H9 (cell line): ENCODE measurements around the gene USP13. TPM values are rescaled to one million over a fixed set of nuclear protein-coding genes. Genes with fewer than 3 reads are reported as not detected.

Experiments used
- DNase-seq: peaks from one replicate; pipeline ENCODE4 v3.0.0-alpha.2; 2017
- H2AFZ ChIP-seq: one replicate; pipeline ENCODE4 v1.6.1; 2013; ENCODE audit warnings: mild to moderate bottlenecking, low read length, control low read depth, moderate library complexity
- H2AK5ac ChIP-seq: 2 replicates; pipeline ENCODE4 v1.6.1; 2013; ENCODE audit warnings: low read length, control low read depth, mixed read lengths; ENCODE audit not compliant: insufficient read length
- H2BK120ac ChIP-seq: one replicate; pipeline ENCODE4 v1.6.1; 2013; ENCODE audit warnings: low read depth, mild to moderate bottlenecking, low read length, control low read depth, inconsistent platforms; ENCODE audit not compliant: poor library complexity, severe bottlenecking
- H2BK12ac ChIP-seq: 2 replicates; pipeline ENCODE4 v1.6.1; 2013; ENCODE audit warnings: low read length, control low read depth, mixed read lengths, low read depth; ENCODE audit not compliant: insufficient read length
- H2BK15ac ChIP-seq: 2 replicates; pipeline ENCODE4 v1.6.1; 2013; ENCODE audit warnings: low read depth, low read length, control low read depth
- H2BK20ac ChIP-seq: one replicate; pipeline ENCODE4 v1.6.1; 2013; ENCODE audit warnings: low read depth, mild to moderate bottlenecking, low read length, control low read depth, inconsistent platforms; ENCODE audit not compliant: poor library complexity, severe bottlenecking
- H2BK5ac ChIP-seq: 2 replicates; pipeline ENCODE4 v1.6.1; 2013; ENCODE audit warnings: low read length, control low read depth, mixed read lengths; ENCODE audit not compliant: insufficient read length
- H3K14ac ChIP-seq: 2 replicates; pipeline ENCODE4 v1.6.1; 2013; ENCODE audit warnings: low read length, control low read depth; ENCODE audit not compliant: insufficient read depth
- H3K18ac ChIP-seq: 2 replicates; pipeline ENCODE4 v1.6.1; 2013; ENCODE audit warnings: low read depth, mild to moderate bottlenecking, mixed read lengths, low read length, control low read depth; ENCODE audit not compliant: insufficient read length
- H3K23ac ChIP-seq: 2 replicates; pipeline ENCODE4 v1.6.1; 2013; ENCODE audit warnings: low read length, control low read depth, mixed read lengths, low read depth; ENCODE audit not compliant: insufficient read length
- H3K23me2 ChIP-seq: 2 replicates; pipeline ENCODE4 v1.6.1; 2013; ENCODE audit warnings: low read depth, mild to moderate bottlenecking, mixed read lengths, low read length, control low read depth; ENCODE audit not compliant: insufficient read length, poor library complexity, severe bottlenecking
- H3K27ac ChIP-seq: 2 replicates; pipeline ENCODE4 v1.5.1; 2013; ENCODE audit warnings: low read length, control low read depth, mixed read lengths, low read depth; ENCODE audit not compliant: insufficient read length
- H3K27me3 ChIP-seq: 2 replicates; pipeline ENCODE4 v1.6.1; 2013; ENCODE audit warnings: low read length, control low read depth, inconsistent platforms; ENCODE audit not compliant: insufficient read depth
- H3K4ac ChIP-seq: 2 replicates; pipeline ENCODE4 v1.6.1; 2013; ENCODE audit warnings: low read depth, mild to moderate bottlenecking, control low read depth, inconsistent platforms, low read length, moderate library complexity
- H3K4me1 ChIP-seq: 2 replicates; pipeline ENCODE4 v1.6.1; 2013; ENCODE audit warnings: low read length, control low read depth, inconsistent platforms; ENCODE audit not compliant: insufficient read depth
- H3K4me2 ChIP-seq: 2 replicates; pipeline ENCODE4 v1.6.1; 2013; ENCODE audit warnings: low read length, control low read depth, mixed read lengths; ENCODE audit not compliant: insufficient read length, insufficient read depth
- H3K56ac ChIP-seq: 2 replicates; pipeline ENCODE4 v1.6.1; 2013; ENCODE audit warnings: low read depth, mild to moderate bottlenecking, mixed read lengths, low read length, control low read depth; ENCODE audit not compliant: insufficient read length
- H3K79me1 ChIP-seq: 2 replicates; pipeline ENCODE4 v1.6.1; 2013; ENCODE audit warnings: low read depth, mild to moderate bottlenecking, moderate library complexity, low read length, control low read depth, inconsistent platforms; ENCODE audit not compliant: insufficient read depth, poor library complexity, severe bottlenecking
- H3K79me2 ChIP-seq: 2 replicates; pipeline ENCODE4 v1.6.1; 2013; ENCODE audit warnings: low read length, control low read depth, inconsistent platforms; ENCODE audit not compliant: insufficient read depth
- H3K9ac ChIP-seq: 2 replicates; pipeline ENCODE4 v1.6.1; 2013; ENCODE audit warnings: low read length, control low read depth, mixed read lengths; ENCODE audit not compliant: insufficient read length; ENCODE audit errors: extremely low read depth
- H3K9me3 ChIP-seq: one replicate; pipeline ENCODE4 v1.6.1; 2013; ENCODE audit warnings: low read depth, low read length, inconsistent platforms; ENCODE audit not compliant: control insufficient read depth
- H3T11ph ChIP-seq: one replicate; pipeline ENCODE4 v1.6.1; 2013; ENCODE audit warnings: mild to moderate bottlenecking, low read length, control low read depth, inconsistent platforms
- H4K20me1 ChIP-seq: one replicate; pipeline ENCODE4 v1.6.1; 2013; ENCODE audit not compliant: control insufficient read depth, insufficient read length, insufficient read depth
- H4K5ac ChIP-seq: 2 replicates; pipeline ENCODE4 v1.6.1; 2013; ENCODE audit warnings: low read depth, mild to moderate bottlenecking, mixed read lengths, low read length, control low read depth; ENCODE audit not compliant: insufficient read length
- H4K8ac ChIP-seq: replicated peaks from 2 replicates; pipeline ENCODE4 v1.6.1; 2013; ENCODE audit warnings: low read length, control low read depth, mixed read lengths, low read depth; ENCODE audit not compliant: insufficient read length
- H4K91ac ChIP-seq: 2 replicates; pipeline ENCODE4 v1.6.1; 2013; ENCODE audit warnings: low read depth, mild to moderate bottlenecking, moderate library complexity, mixed read lengths, low read length, control low read depth; ENCODE audit not compliant: insufficient read length
- H3K27ac Mint-ChIP-seq, 3 experiments: 2 replicates in 2 of 3; 3 replicates in 1 of 3; pipeline ENCODE4 v1.8.0; 2020 to 2021; ENCODE audit warnings: mixed read lengths in 3 of 3, mild to moderate bottlenecking in 1 of 3, moderate library complexity in 1 of 3
- H3K27me3 Mint-ChIP-seq: 2 replicates; pipeline ENCODE4 v1.8.0; 2021; ENCODE audit warnings: low read depth, mild to moderate bottlenecking, moderate library complexity, mixed read lengths
- H3K36me3 Mint-ChIP-seq, 3 experiments: 2 replicates in 2 of 3; 3 replicates in 1 of 3; pipeline ENCODE4 v1.8.0; 2020 to 2021; ENCODE audit warnings: low read depth in 3 of 3, mixed read lengths in 3 of 3; ENCODE audit not compliant: insufficient read depth in 1 of 3
- H3K4me1 Mint-ChIP-seq, 2 experiments: 2 replicates each; pipeline ENCODE4 v1.8.0; 2020; ENCODE audit warnings: mixed read lengths in 2 of 2
- H3K4me3 Mint-ChIP-seq, 2 experiments: 2 replicates in 1 of 2; 3 replicates in 1 of 2; pipeline ENCODE4 v1.8.0; 2020 to 2021; ENCODE audit warnings: mild to moderate bottlenecking in 2 of 2, mixed read lengths in 2 of 2, moderate library complexity in 1 of 2
- H3K9me3 Mint-ChIP-seq, 2 experiments: 2 replicates in 1 of 2; 3 replicates in 1 of 2; pipeline ENCODE4 v1.8.0; 2020; ENCODE audit warnings: mild to moderate bottlenecking in 2 of 2, mixed read lengths in 2 of 2, moderate library complexity in 1 of 2
- WGBS: extraction: QIAGEN DNeasy Blood & Tissue Kit; methylation state at CpG from one replicate; pipeline ENCODE4 v1.1.7; 2013; ENCODE audit warnings: missing lambda C conversion rate, low lambda C conversion rate, mixed read lengths; ENCODE audit not compliant: insufficient read length; ENCODE audit errors: extremely low coverage; 5-methylcytosine and 5-hydroxymethylcytosine counted together
- total RNA-seq: library from RNA; stranded (reverse); gene quantifications from 2 replicates; pipeline ENCODE4 v1.2.1, GENCODE V29; 2021
- TF ChIP-seq, protein P1 (sequence below): fragments of 200-600 bp; sonication (generic); conservative IDR thresholded peaks from 3 replicates; pipeline ENCODE4 v1.8.0; 2021; ENCODE audit warnings: antibody characterized with exemption, mild to moderate bottlenecking

Gene USP13
- total RNA-seq, 1 experiment from 2014 or later: 26.7 TPM

DNA sequence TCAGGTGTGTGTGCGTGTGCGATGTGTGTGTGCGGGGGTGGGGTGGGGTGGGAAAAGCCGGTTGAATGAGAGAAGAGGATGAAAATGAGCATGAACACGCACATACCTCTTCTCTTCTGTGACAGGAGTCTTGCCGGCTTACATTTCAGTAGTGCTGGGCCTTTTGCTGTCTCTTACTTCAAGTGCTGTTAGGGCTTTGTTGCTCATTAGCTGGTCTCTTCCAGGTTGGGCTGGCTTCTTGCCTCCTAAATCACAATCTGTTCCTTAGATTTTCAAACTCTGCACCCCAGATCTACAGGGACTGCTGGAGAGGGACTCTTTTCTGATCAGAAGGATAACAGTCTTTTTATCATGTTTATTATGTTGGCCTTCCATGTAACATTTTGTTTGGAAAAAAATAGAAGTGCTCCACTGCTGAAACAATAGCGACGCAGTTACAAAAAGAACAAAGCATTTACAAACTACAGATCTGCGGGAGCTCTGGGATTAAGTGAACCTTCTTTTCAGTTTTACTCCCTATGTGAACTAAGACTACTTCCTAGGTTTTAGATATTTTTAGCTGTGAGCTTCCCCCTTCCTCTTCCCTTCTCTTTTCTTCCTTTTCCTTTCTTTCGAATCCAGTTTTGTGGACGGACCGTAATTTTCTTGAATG lies 48.5 kb downstream of the USP13 start:
- Histone ChIP-seq H3K27me3 (no peaks in the 10 kb centered on the region), H4K20me1 (no peaks in the 10 kb centered on the region), H3K56ac (no peak overlapping the region), H3T11ph (no peak overlapping the region), H3K4me1 (0 out of 2 replicates have a peak, but pooled peaks cover 3% of the 10 kb centered on the region), H2AK5ac (no peak overlapping the region), H2BK20ac (no peak overlapping the region), H2BK5ac (no peak overlapping the region), H2BK120ac (peak overlapping the region; percentile 4), H3K9ac (no peak overlapping the region), H3K18ac (no peak overlapping the region), H3K14ac (no peak overlapping the region), H4K91ac (no peak overlapping the region), H2BK12ac (no peak overlapping the region), H3K79me2 (no peaks in the 10 kb centered on the region), H2AFZ (no peak overlapping the region), H3K4me2 (no peak overlapping the region), H4K8ac (no peak overlapping the region), H2BK15ac (no peak overlapping the region), H3K23ac (no peak overlapping the region), H3K27ac (no peak overlapping the region), H3K4ac (no peak overlapping the region), H4K5ac (no peak overlapping the region), H3K79me1 (no peaks in the 10 kb centered on the region), H3K23me2 (no peaks in the 10 kb centered on the region), H3K9me3 (no peaks in the 10 kb centered on the region)
- H3K4me3 Mint-ChIP-seq: peak overlapping the region; percentile 0 to 32; a peak in 2 of 5 replicates
- no peaks in the 10 kb centered on the region; the same call in 1 of the 2 replicates for H3K27me3 Mint-ChIP-seq
- DNase-seq: no peak
- H3K27ac Mint-ChIP-seq: peak overlapping the region; percentile 42 to 95 (median 91)
- H3K4me1 Mint-ChIP-seq: peaks cover 41 to 48% of the 10 kb centered on the region in 2 experiments
- TF ChIP-seq, protein P1, sequence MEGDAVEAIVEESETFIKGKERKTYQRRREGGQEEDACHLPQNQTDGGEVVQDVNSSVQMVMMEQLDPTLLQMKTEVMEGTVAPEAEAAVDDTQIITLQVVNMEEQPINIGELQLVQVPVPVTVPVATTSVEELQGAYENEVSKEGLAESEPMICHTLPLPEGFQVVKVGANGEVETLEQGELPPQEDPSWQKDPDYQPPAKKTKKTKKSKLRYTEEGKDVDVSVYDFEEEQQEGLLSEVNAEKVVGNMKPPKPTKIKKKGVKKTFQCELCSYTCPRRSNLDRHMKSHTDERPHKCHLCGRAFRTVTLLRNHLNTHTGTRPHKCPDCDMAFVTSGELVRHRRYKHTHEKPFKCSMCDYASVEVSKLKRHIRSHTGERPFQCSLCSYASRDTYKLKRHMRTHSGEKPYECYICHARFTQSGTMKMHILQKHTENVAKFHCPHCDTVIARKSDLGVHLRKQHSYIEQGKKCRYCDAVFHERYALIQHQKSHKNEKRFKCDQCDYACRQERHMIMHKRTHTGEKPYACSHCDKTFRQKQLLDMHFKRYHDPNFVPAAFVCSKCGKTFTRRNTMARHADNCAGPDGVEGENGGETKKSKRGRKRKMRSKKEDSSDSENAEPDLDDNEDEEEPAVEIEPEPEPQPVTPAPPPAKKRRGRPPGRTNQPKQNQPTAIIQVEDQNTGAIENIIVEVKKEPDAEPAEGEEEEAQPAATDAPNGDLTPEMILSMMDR: no peak
- no CpG with 5 or more reads among the region's 12 CpGs for WGBS
- peaks cover 2 to 6% (median 5%) of the 10 kb centered on the region in 3 experiments; a peak in 4 of 7 replicates for H3K36me3 Mint-ChIP-seq
- H3K9me3 Mint-ChIP-seq: no peaks in the 10 kb centered on the region
